H1 (cell line): ENCODE measurements around the gene BRD3OS. TPM values are rescaled to one million over a fixed set of nuclear protein-coding genes. Genes with fewer than 3 reads are reported as not detected.

Source experiments
- CTCF ChIA-PET: fragments of 300-600 bp; sonication (Branson Sonifier 250); formaldehyde crosslinking; loops from one replicate; lab custom pipeline; 2021; ENCODE audit not compliant: partially characterized antibody; lab: Charles Lee
- POLR2A ChIA-PET: fragments of 300-600 bp; sonication (Branson Sonifier 250); formaldehyde crosslinking; loops from one replicate; lab custom pipeline; 2021; ENCODE audit warnings: inconsistent platforms; ENCODE audit not compliant: partially characterized antibody; lab: Charles Lee
- DNase-seq, 2 experiments: peaks; one replicate each; pipeline versions ENCODE4 v3.0.0 to v3.0.0-alpha.2; 2010 to 2022; ENCODE audit warnings: low spot score in 2 of 2, low read depth in 1 of 2, mixed read lengths in 1 of 2
- FAIRE-seq: peaks from 2 replicates; lab custom pipeline; 2011; peaks lifted over from hg19 to GRCh38; lab: Jason Lieb, UNC
- H2AFZ ChIP-seq: 2 replicates; pipeline ENCODE4 v1.8.1; 2012; ENCODE audit warnings: low read length, inconsistent platforms
- H2AK5ac ChIP-seq: 2 replicates; pipeline ENCODE4 v1.6.1; 2013; ENCODE audit warnings: low read depth, low read length
- H2BK120ac ChIP-seq: replicated peaks from 2 replicates; pipeline ENCODE3; 2013; ENCODE audit warnings: low read depth, low read length, inconsistent platforms
- H2BK12ac ChIP-seq: 2 replicates; pipeline ENCODE4 v1.6.1; 2013; ENCODE audit warnings: low read depth, low read length
- H2BK15ac ChIP-seq: 2 replicates; pipeline ENCODE4 v1.6.1; 2013; ENCODE audit warnings: low read length
- H2BK20ac ChIP-seq: 2 replicates; pipeline ENCODE4 v1.6.1; 2013; ENCODE audit warnings: low read length
- H2BK5ac ChIP-seq: 2 replicates; pipeline ENCODE4 v1.6.1; 2013; ENCODE audit warnings: low read depth, low read length
- H3K14ac ChIP-seq: 2 replicates; pipeline ENCODE4 v1.6.1; 2013; ENCODE audit warnings: inconsistent platforms; ENCODE audit not compliant: insufficient read length
- H3K18ac ChIP-seq: 2 replicates; pipeline ENCODE4 v1.6.1; 2013; ENCODE audit warnings: low read length; ENCODE audit errors: extremely low read depth
- H3K23ac ChIP-seq: 2 replicates; pipeline ENCODE4 v1.6.1; 2013; ENCODE audit warnings: inconsistent platforms; ENCODE audit not compliant: insufficient read length
- H3K23me2 ChIP-seq: 2 replicates; pipeline ENCODE4 v1.6.1; 2013; ENCODE audit warnings: low read depth, low read length
- H3K27ac ChIP-seq: 2 replicates; pipeline ENCODE4 v1.6.1; 2011; ENCODE audit warnings: low read depth, low read length, inconsistent platforms
- H3K27me3 ChIP-seq, 4 experiments: replicated peaks in 1 of 4; 1 replicate in 1 of 4; 2 replicates in 3 of 4; pipeline versions ENCODE4 v1.6.1 to v1.8.1; 2011 to 2013; ENCODE audit warnings: low read length in 3 of 4, mild to moderate bottlenecking in 3 of 4, inconsistent platforms in 2 of 4, mixed read lengths in 2 of 4, moderate library complexity in 1 of 4; ENCODE audit not compliant: control insufficient read depth in 3 of 4, insufficient read depth in 3 of 4; ENCODE audit errors: extremely low read depth in 1 of 4
- H3K36me3 ChIP-seq, 4 experiments: 2 replicates each; pipeline versions ENCODE4 v1.6.1 to v1.8.1; 2011 to 2013; ENCODE audit warnings: mild to moderate bottlenecking in 4 of 4, low read length in 3 of 4, moderate library complexity in 2 of 4, control low read depth in 1 of 4, inconsistent platforms in 1 of 4; ENCODE audit not compliant: insufficient read depth in 4 of 4, control insufficient read depth in 2 of 4
- H3K4ac ChIP-seq: replicated peaks from 2 replicates; pipeline ENCODE3; 2013; ENCODE audit warnings: low read length, low read depth, mixed read lengths, inconsistent platforms; ENCODE audit not compliant: insufficient read length
- H3K4me1 ChIP-seq, 4 experiments: replicated peaks in 1 of 4; 1 replicate in 1 of 4; 2 replicates in 3 of 4; pipeline versions ENCODE4 v1.6.1 to v1.8.1; 2011 to 2013; ENCODE audit warnings: low read length in 3 of 4, inconsistent platforms in 2 of 4, mixed read lengths in 1 of 4; ENCODE audit not compliant: insufficient read depth in 4 of 4, control insufficient read depth in 3 of 4
- H3K4me2 ChIP-seq, 2 experiments: 2 replicates each; pipeline versions ENCODE4 v1.6.1 to v1.8.1; 2011 to 2013; ENCODE audit warnings: low read depth in 2 of 2, low read length in 2 of 2, control low read depth in 1 of 2, inconsistent platforms in 1 of 2, mild to moderate bottlenecking in 1 of 2; ENCODE audit not compliant: insufficient read depth in 1 of 2
- H3K4me3 ChIP-seq, 4 experiments: fragments of 200-600, 300-600 bp in 1 of 4; sonication (generic), shearing (Covaris generic), sonication (Bioruptor Twin) in 1 of 4; 2 replicates each; pipeline versions ENCODE4 v1.5.1 to v1.8.1; 2011 to 2016; ENCODE audit warnings: low read length in 4 of 4, low read depth in 3 of 4, control low read depth in 2 of 4, inconsistent platforms in 2 of 4, mild to moderate bottlenecking in 2 of 4, mixed read lengths in 1 of 4, moderate library complexity in 1 of 4; ENCODE audit not compliant: insufficient read depth in 2 of 4; ENCODE audit errors: extremely low read depth in 1 of 4
- H3K56ac ChIP-seq: replicated peaks from 2 replicates; pipeline ENCODE3; 2013; ENCODE audit warnings: low read depth, mild to moderate bottlenecking, mixed read lengths, low read length, inconsistent platforms; ENCODE audit not compliant: insufficient read length
- H3K79me1 ChIP-seq: 2 replicates; pipeline ENCODE4 v1.6.1; 2013; ENCODE audit warnings: low read depth, low read length, control low read depth
- H3K79me2 ChIP-seq, 2 experiments: 2 replicates each; pipeline versions ENCODE4 v1.6.1 to v1.8.1; 2012 to 2013; ENCODE audit warnings: low read length in 2 of 2, mild to moderate bottlenecking in 2 of 2, inconsistent platforms in 1 of 2; ENCODE audit not compliant: insufficient read depth in 2 of 2, control insufficient read depth in 1 of 2
- H3K9ac ChIP-seq, 4 experiments: replicated peaks in 1 of 4; 1 replicate in 1 of 4; 2 replicates in 3 of 4; pipeline versions ENCODE4 v1.6.1 to v1.8.1; 2011 to 2013; ENCODE audit warnings: low read depth in 3 of 4, low read length in 3 of 4, control low read depth in 2 of 4, mild to moderate bottlenecking in 2 of 4, moderate library complexity in 2 of 4, inconsistent platforms in 1 of 4; ENCODE audit errors: extremely low read depth in 1 of 4
- H3K9me3 ChIP-seq, 2 experiments: 2 replicates each; pipeline versions ENCODE4 v1.6.1 to v1.8.1; 2012 to 2013; ENCODE audit warnings: mild to moderate bottlenecking in 2 of 2, moderate library complexity in 2 of 2, control low read depth in 1 of 2, inconsistent platforms in 1 of 2, low read depth in 1 of 2, low read length in 1 of 2, mixed read lengths in 1 of 2; ENCODE audit not compliant: insufficient read depth in 2 of 2
- H4K20me1 ChIP-seq, 2 experiments: replicated peaks in 1 of 2; 2 replicates each; pipeline versions ENCODE3 to v1.8.1; 2011 to 2013; ENCODE audit warnings: inconsistent platforms in 2 of 2, low read length in 2 of 2, mild to moderate bottlenecking in 1 of 2; ENCODE audit not compliant: insufficient read depth in 2 of 2, control insufficient read depth in 1 of 2
- H4K5ac ChIP-seq: 2 replicates; pipeline ENCODE4 v1.6.1; 2013; ENCODE audit warnings: low read length, low read depth, mixed read lengths, inconsistent platforms; ENCODE audit not compliant: insufficient read length
- H4K8ac ChIP-seq: 2 replicates; pipeline ENCODE4 v1.8.0; 2013; ENCODE audit warnings: mild to moderate bottlenecking, moderate library complexity, low read length, inconsistent platforms; ENCODE audit not compliant: insufficient read depth; ENCODE audit errors: extremely low read depth
- H4K91ac ChIP-seq: replicated peaks from 2 replicates; pipeline ENCODE3; 2013; ENCODE audit warnings: low read length, mixed read lengths, inconsistent platforms; ENCODE audit not compliant: insufficient read length
- ASH2L ChIP-seq: fragments of 200-600, 300-600 bp; sonication (generic); IDR thresholded peaks from one replicate; pipeline ENCODE4 v1.7.1; 2017; ENCODE audit warnings: low read length
- ATF3 ChIP-seq: IDR thresholded peaks from 2 replicates; pipeline ENCODE4 v1.6.1; 2011; ENCODE audit warnings: low read depth, mild to moderate bottlenecking, low read length; ENCODE audit not compliant: insufficient read depth
- JUND ChIP-seq: IDR thresholded peaks from 2 replicates; pipeline ENCODE4 v1.6.1; 2011; ENCODE audit warnings: mild to moderate bottlenecking, improper control_type of control experiment, low read length
- KDM1A ChIP-seq: fragments of 200-600, 300-600 bp; sonication (generic); IDR thresholded peaks from 2 replicates; pipeline ENCODE4 v1.7.1; 2016; ENCODE audit warnings: mild to moderate bottlenecking, low read length, borderline replicate concordance
- NRF1 ChIP-seq: IDR thresholded peaks from 2 replicates; pipeline ENCODE4 v1.6.1; 2011; ENCODE audit warnings: mild to moderate bottlenecking, low read depth, low read length, improper control_type of control experiment
- PHF8 ChIP-seq: fragments of 200-600 bp; sonication (generic); conservative IDR thresholded peaks from 2 replicates; pipeline ENCODE4 v1.7.1; 2012; ENCODE audit warnings: low read depth, mild to moderate bottlenecking, inconsistent platforms, low read length, moderate library complexity
- POLR2AphosphoS5 ChIP-seq: IDR thresholded peaks from 2 replicates; pipeline ENCODE4 v1.6.1; 2011; ENCODE audit warnings: low read depth, low read length
- RFX5 ChIP-seq: IDR thresholded peaks from 2 replicates; pipeline ENCODE4 v1.6.1; 2011; ENCODE audit warnings: low read depth, low read length, improper control_type of control experiment, borderline replicate concordance
- TAF7 ChIP-seq: optimal IDR thresholded peaks from 2 replicates; pipeline ENCODE3; 2011; ENCODE audit warnings: low read depth, mild to moderate bottlenecking, inconsistent platforms, low read length, moderate library complexity, borderline replicate concordance
- TEAD4 ChIP-seq: IDR thresholded peaks from 2 replicates; pipeline ENCODE4 v1.6.1; 2012; ENCODE audit warnings: low read depth, low read length, inconsistent platforms, mixed read lengths
- WGBS, 2 experiments: shearing (Covaris generic) in 1 of 2; methylation state at CpG; one replicate each; pipeline versions ENCODE4 v1.1.6 to v1.1.7; 2013 to 2015; ENCODE audit warnings: low lambda C conversion rate in 2 of 2, mixed read lengths in 2 of 2, inconsistent platforms in 1 of 2, low coverage in 1 of 2, missing lambda C conversion rate in 1 of 2; ENCODE audit not compliant: insufficient replicate concordance in 2 of 2, insufficient coverage in 1 of 2, insufficient read length in 1 of 2; ENCODE audit errors: extremely low coverage in 1 of 2, missing lambda C conversion rate in 1 of 2; 5-methylcytosine and 5-hydroxymethylcytosine counted together
- polyA plus RNA-seq, 7 experiments: library from polyadenylated mRNA; depleted of rRNA in 3 of 7; stranded (reverse) in 5 of 7; unstranded in 2 of 7; fragments of >200 nt in 5 of 7; fragments of 200-250 nt in 2 of 7; gene quantifications; 1 replicate in 5 of 7; 2 replicates in 1 of 7; 4 replicates in 1 of 7; pipeline versions ENCODE4 v1.2.1 to v1.2.3, GENCODE V29; 2011 to 2013; ENCODE audit warnings: missing spikeins in 2 of 7, mixed read lengths in 2 of 7
- total RNA-seq: library from RNA; stranded (reverse); fragmentation: NEBNext Ultra II Directional; extraction: Animal tissue kit (Norgen Biotek cat#: 25700); gene quantifications from 2 replicates; pipeline ENCODE4 v1.2.1, GENCODE V29; 2021

BRD3OS gene
- total and polyA plus RNA-seq, 2 of the 8 experiments (the other 6 are each of a cell fraction or from before 2014, with no cell fraction given), result 12.7 to 20.2 TPM

GRCh38 chr9:133997584-133997983 is 27.7 kb upstream of the BRD3OS start:
- Histone ChIP-seq H3K14ac (no peak overlapping the region), H3K79me2 (no peaks in the 10 kb centered on the region), H3K4ac (no peak overlapping the region), H2AK5ac (no peak overlapping the region), H2BK120ac (no peak overlapping the region), H3K36me3 (no peaks in the 10 kb centered on the region), H4K20me1 (peaks cover 0 to 4% of the 10 kb centered on the region in 2 experiments), H3K9me3 (no peaks in the 10 kb centered on the region), H2AFZ (no peak overlapping the region), H3K4me2 (no peak overlapping the region), H4K8ac (no peak overlapping the region), H2BK5ac (no peak overlapping the region), H2BK15ac (no peak overlapping the region), H2BK20ac (no peak overlapping the region), H3K27ac (no peak overlapping the region), H3K18ac (no peak overlapping the region), H3K23me2 (peaks cover 11% of the 10 kb centered on the region; the same call in 1 of the 2 replicates), H3K27me3 (no peaks in the 10 kb centered on the region), H4K91ac (no peak overlapping the region), H3K56ac (no peak overlapping the region), H2BK12ac (no peak overlapping the region), H4K5ac (no peak overlapping the region), H3K79me1 (no peaks in the 10 kb centered on the region), H3K9ac (no peak overlapping the region), H3K23ac (no peak overlapping the region), H3K4me3 (no peak overlapping the region), H3K4me1 (peaks cover 0 to 10% (median 5%) of the 10 kb centered on the region in 4 experiments; a peak in 5 of 7 replicates)
- FAIRE-seq, result no peak
- CTCF ChIA-PET, result interaction anchor here (1.0 to 5.5 kb wide), 5 partner anchors 9 to 229 kb away, joined by 3 to 75 read pairs (median 22); no protein-coding TSS in a partner anchor
- TF ChIP-seq NRF1 (no peak), KDM1A (no peak), JUND (no peak), ASH2L (no peak), TAF7 (no peak), PHF8 (no peak), TEAD4 (no peak), ATF3 (no peak), RFX5 (no peak), POLR2AphosphoS5 (no peak)
- POLR2A ChIA-PET, result interaction anchor here (0.8 kb wide), 1 partner anchor 216 kb away, joined by 3 read pairs; no protein-coding TSS in a partner anchor
- DNase-seq, result no peak
- 86 to 100% methylated on average over 1 of the region's 2 CpGs for WGBS, 2 experiments
